Islet precursor cell (in vitro differentiated cells): ENCODE data around the gene CTBP2.

Experiments
- DNase-seq: peaks from one replicate; pipeline ENCODE4 v3.0.0-alpha.2; 2018

The CTBP2 gene

GRCh38 chr10:124962421-124962820 lies 197.9 kb downstream of the CTBP2 start:
- DNase-seq: no peak

- no peak for DNase-seq
These were observed 199.2 kb downstream of the CTBP2 start for GRCh38 chr10:124961248-124961570.

- DNase-seq: no peak
These were observed 200.8 kb downstream of the CTBP2 start for GRCh38 chr10:124959564-124959963.

- no peak for DNase-seq
These were observed 202.9 kb downstream of the CTBP2 start for GRCh38 chr10:124957404-124957947.

GRCh38 chr10:124956764-124957163 lies 203.6 kb downstream of the CTBP2 start:
- DNase-seq: no peak

- no peak for DNase-seq
These were observed 204.5 kb downstream of the CTBP2 start for GRCh38 chr10:124955868-124956267.

- no peak for DNase-seq
These were observed 205.1 kb downstream of the CTBP2 start for GRCh38 chr10:124955243-124955642.

- no peak for DNase-seq
These were observed 206.9 kb downstream of the CTBP2 start for GRCh38 chr10:124953421-124953820.

- no peak for DNase-seq
These were observed 208.2 kb downstream of the CTBP2 start for GRCh38 chr10:124952123-124952522.

GRCh38 chr10:124949543-124949942 lies 210.8 kb downstream of the CTBP2 start:
- DNase-seq: no peak

GRCh38 chr10:124946945-124947344 lies 213.4 kb downstream of the CTBP2 start:
- DNase-seq: no peak

- DNase-seq: no peak
These were observed 215.4 kb downstream of the CTBP2 start for GRCh38 chr10:124944982-124945381.

- DNase-seq: no peak
These were observed 216.9 kb downstream of the CTBP2 start for GRCh38 chr10:124943301-124944092.

GRCh38 chr10:124942317-124943169 lies 217.8 kb downstream of the CTBP2 start:
- no peak for DNase-seq

GRCh38 chr10:124941823-124942222 lies 218.5 kb downstream of the CTBP2 start, which contains the start of gene ZRANB1:
ZRANB1 (plus strand) TSS chr10:124942123; CDS start chr10:124942494, 371 bp downstream.
- no peak for DNase-seq

GRCh38 chr10:124939290-124939689 lies 221.1 kb downstream of the CTBP2 start:
- DNase-seq: no peak

- no peak for DNase-seq
These were observed 223.6 kb downstream of the CTBP2 start for GRCh38 chr10:124936813-124937212.

- DNase-seq: no peak
These were observed 224.4 kb downstream of the CTBP2 start for GRCh38 chr10:124935946-124936345.
